ENCODE measurements around the gene GPR25.
"Not testable (repeated sequence)": the region's sequence is repeated elsewhere in the genome, so short reads cannot be mapped to it uniquely, and the experiment has no call there.

The GPR25 gene

GRCh38 chr1:200895801-200896530 lies 23.2 kb downstream of the GPR25 start:
- no peak for DNase-seq

DNA sequence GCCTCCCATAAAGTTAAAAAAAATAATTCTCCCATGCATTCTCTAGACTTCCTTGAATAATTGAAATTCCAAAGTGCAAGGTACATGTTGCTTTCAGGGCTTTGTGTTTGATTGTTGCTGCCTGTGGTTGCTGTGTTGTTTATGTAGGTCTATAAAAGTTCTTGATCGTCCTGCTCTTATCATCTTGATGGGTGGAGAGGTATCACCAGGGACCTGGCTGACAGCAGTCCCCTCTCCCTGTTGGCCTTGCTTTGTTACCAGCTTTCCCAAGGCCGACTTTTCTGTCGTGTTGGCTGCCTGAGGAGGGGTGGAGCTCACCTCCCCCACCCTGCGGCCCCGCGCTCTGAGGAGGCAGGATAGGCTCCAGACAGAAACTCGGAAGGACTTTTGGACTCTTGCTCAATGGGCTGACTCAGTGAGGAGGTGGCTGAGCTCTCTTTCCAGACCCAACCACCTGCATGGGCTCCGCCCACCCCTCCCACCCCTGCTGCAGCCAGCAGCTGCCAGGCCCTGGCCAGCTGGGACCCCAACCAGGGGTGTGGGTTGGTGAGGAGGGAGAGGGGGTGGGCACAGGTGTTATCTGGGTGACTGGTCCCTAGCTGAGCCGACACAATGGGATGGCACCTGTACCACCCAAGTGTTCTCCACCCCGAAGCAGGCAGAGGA lies 23.9 kb downstream of the GPR25 start:
- DNase-seq, result no peak

DNA sequence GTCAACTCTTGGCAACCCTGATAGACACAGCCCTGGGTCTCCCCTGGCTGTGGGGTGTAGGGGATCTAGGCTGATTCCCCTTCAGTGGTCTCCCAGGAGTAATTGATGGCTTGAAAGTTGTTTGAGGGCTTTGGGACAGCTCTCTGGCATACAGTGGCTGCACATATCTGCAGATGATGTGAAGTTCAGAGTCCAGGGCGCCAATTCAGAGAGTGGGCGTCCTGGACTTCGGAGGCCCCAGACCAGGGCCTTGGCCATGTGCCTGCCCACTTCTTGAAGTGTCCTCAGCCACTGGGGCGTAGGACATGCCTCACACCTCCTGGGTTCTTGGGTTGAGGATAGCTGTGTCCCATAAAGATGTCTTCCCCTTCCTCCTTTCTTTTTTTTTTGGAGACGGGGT lies 24.5 kb downstream of the GPR25 start:
- no peak for DNase-seq

DNA sequence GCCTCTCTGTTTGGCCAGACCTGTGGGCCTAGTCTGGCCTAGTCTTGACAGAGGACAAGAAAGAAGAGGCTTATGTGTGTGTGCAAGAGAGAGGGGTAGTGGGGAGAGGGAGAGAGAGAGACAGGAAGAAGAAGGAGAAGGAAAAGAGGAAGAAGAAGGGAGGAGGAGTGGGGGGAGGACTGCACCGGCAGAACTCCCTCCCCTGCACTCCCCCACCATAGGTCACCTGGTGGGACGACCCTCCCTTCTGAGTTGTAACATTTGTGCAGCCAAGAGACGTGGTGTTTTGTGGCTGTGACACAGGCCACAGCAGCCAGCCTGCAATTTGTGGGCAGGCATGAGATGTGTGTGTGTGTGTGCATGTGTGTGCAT lies 26.2 kb downstream of the GPR25 start:
- DNase-seq, result no peak

DNA sequence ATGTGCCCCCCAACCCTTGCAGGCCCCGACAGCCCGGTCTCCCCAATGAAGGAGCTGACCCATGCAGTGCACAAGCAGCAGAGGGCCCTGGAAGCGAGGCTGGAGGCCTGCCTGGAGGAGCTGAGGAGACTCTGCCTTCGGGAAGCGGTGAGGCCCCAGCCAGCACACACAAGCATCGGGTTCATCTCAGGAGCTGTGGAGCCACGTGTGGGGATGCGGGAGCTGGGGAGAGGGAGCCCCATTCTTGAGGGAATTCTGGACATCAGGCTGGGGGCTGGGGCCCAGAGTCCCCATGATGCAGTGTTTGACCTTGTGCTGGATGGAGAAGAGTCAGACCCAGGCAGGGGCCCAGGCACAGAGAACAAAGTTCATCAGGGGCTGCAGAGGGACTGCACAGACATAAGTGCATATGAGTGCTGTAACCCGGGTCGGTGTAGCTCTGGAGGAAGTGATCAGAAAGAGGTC lies 26.7 kb downstream of the GPR25 start:
- DNase-seq, result no peak

- DNase-seq, result no peak
Measured at GRCh38 chr1:200899954-200900867, 27.4 kb downstream of the GPR25 start.

DNA sequence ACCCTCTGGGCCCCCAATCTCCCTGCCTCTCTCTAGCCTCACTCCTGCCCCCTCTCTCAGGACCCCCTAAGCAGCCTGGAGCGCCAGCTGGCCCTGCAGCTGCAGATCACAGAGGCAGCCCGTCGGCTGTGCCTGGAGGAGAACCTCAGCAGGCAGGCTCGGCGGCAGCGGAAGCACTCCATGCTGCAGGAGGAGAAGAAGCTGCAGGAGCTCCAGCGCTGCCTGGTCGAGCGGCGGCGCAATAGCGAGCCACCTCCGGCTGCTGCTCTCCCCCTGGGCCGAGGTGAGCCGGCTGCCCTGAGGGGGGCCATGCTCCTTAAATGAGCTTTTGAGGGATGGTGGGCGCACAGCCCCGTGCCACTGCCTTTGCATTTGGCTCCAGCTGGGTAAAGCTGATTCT lies 28.1 kb downstream of the GPR25 start:
- no peak for DNase-seq

- no peak for DNase-seq
Measured at GRCh38 chr1:200901350-200901749, 28.6 kb downstream of the GPR25 start.

DNA sequence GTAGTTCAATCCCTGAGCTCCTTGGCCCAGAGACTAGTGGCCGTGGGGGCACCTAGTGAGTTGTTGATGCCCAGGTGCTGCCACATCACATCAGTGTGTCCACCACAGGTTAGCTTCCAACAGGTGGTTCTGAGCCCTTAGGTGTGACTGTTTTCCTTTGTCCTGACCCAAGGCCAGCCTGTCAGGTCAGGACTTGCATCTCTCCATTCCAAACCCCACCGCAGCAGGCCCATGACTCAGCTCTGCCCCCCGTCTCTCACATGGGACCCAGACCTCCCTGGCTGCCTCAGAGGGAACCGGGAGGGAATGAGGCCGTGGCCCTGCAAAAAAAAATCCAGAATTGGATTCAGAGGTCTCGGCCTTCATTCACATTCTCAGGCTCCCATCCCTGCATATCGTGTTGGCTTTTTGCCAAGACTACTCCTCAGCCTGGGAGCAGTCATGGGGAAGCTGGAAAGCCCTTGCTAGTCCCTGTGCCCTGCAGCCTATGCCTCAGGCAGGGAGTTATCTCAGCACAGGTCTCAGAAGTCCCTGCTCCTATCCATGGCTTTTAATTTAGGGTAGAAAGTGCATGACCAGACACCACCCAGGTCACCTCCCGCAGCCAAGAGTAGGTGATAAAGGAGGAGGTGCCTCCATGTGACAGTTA lies 29.1 kb downstream of the GPR25 start:
- no peak for DNase-seq

DNA sequence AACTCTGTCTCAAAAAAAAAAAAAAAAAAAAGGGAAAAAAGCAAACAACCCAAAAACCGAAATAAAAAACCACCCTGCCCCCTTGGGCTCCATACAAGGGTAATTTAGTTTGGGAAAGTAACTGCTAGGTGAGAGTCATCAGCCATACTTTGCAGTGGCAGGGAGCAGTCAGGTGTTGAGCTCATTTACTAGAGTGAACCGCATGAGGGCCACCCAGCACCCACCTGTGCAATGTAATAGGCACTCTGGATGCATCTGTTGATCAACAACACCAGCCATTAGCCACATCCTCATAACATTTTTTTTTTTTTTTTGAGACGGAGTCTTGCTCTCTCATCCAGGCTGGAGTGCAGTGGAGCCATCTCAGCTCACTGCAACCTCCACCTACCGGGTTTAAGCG lies 31.0 kb downstream of the GPR25 start:
- no peak for DNase-seq

DNA sequence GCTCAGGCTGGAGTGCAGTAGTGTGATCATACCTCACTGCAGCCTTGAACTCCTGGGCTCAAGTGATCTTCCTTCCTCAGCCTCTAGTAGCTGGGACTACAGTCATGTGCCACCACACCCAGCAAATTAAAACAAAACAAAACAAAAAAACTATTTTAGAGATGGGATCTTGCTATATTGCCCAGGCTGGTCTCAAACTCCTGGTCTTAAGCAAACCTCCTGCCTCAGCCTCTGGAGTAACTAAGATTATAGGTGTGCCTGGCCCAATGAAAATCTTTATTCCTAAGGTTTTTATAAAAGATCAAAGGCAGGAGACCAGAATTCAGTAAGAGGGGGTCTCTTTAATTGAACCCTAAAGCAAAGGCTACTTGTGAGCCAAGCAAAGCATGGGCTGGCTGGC lies 32.0 kb downstream of the GPR25 start:
- no peak for DNase-seq

GRCh38 chr1:200905411-200906052 lies 32.8 kb downstream of the GPR25 start:
- no peak for DNase-seq

GRCh38 chr1:200906491-200906890 lies 33.7 kb downstream of the GPR25 start:
- DNase-seq, result no peak

DNA sequence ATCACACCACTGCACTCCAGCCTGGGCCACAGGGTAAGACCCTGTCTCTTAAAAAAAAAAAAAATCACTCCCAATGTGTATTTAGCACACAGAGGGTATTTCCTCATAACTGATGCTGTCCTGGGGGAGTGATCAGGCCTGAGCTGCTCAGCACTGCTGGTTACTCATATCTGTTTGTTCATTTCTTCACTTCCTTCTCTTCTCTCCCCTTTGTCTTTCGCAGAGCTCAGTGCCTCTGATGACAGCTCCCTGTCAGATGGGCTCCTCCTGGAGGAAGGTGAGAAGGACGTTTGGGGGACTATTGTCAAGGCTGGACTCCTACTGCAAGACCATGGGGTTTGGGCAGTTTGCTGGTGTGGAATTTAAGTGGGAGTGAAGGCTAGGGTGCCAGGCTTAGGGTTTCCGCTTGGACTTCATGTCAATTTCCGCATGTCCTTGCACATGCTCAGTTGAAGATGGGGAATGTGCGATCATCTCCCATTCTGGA lies 34.9 kb downstream of the GPR25 start:
- no peak for DNase-seq

DNA sequence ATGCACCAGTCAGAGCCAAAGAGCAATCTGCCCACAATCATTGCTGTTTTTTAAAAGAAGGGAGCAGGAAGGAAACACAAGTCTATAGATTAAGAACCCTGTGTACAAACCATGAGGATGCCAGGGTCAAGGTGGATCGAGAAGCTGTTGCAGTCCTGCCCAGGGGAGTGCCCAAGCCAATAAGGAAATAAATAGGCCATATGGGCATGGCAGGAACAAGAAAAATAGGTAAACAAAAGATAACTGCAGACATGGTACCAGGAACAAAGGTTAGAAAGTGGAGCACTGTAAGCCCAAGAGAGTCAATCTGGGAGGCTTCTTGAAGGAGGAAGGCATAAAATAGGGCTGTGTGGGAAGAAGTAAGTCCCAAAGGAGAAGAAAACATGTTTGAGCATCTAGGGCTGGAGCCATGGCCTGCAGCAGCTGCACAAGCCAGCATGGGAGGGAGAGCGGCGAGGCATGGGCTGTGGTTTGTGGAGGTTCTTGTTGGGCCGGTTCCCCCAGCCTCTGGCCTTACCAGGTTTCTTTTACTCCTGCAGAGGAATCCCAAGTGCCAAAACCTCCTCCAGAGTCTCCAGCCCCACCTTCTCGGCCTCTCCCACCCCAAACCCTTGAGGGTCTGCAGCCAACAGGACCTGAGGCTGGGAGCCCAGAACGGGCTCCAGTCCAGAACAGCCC lies 35.5 kb downstream of the GPR25 start:
- no peak for DNase-seq

DNA sequence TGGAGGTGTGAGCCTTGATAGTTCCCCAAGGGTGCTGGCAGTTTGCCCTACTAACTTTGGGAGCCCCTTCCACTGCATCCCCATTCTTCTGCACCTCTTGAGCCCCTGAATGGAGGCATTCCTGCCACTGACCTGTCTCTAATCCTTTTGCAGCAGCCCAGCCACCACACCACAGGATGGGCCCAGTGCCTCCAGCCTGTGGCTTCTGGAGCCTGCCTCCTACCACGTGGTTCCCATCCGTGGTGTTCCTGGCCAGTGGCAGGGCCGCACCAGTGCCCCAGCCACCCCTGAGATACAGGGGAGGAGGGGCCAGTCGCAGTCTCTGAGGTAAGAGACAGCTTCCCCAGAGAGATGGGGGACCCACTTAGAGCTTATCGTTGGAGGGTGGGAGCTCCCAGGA lies 36.3 kb downstream of the GPR25 start:
- DNase-seq, result no peak

DNA sequence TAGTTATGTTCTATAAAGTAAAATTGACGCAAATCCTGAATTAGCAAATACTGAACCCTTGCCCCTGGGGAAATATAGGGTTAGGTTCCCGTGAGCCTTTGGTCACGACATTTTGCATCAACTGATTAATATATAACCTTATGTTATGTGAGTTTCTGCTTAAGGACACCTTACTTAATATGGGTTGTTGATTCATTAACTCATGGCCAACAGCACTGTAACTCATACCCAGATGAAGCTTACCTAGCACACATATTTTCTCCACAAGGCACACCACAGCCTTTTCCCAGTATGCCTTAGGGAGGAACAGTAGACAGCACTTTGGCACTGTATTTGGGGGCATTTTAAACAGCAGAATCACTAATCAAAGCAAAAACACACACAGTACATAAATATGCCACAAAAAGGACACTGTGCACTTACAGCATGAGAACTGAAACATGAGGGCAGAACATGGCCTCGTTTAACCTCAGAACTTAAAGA lies 37.0 kb downstream of the GPR25 start:
- no peak for DNase-seq

DNA sequence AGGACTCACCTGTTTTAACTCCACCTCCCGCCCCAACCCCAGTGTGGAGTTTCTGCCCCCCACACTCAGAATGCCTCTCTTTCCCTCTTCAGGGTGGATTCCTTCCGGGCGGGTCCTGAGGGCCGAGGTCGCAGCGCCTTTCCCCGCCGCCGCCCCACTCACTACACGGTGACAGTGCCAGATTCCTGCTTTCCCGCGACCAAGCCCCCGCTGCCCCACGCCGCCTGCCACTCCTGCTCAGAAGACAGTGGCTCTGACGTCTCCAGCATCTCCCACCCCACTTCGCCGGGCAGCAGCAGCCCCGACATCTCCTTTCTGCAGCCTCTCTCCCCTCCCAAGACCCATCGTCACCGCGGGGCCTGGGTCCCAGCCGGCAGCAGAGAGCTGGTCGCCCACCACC lies 38.6 kb downstream of the GPR25 start:
- no peak for DNase-seq

GRCh38 chr1:200911936-200912335 lies 39.2 kb downstream of the GPR25 start:
- not testable (repeated sequence) for DNase-seq

DNA sequence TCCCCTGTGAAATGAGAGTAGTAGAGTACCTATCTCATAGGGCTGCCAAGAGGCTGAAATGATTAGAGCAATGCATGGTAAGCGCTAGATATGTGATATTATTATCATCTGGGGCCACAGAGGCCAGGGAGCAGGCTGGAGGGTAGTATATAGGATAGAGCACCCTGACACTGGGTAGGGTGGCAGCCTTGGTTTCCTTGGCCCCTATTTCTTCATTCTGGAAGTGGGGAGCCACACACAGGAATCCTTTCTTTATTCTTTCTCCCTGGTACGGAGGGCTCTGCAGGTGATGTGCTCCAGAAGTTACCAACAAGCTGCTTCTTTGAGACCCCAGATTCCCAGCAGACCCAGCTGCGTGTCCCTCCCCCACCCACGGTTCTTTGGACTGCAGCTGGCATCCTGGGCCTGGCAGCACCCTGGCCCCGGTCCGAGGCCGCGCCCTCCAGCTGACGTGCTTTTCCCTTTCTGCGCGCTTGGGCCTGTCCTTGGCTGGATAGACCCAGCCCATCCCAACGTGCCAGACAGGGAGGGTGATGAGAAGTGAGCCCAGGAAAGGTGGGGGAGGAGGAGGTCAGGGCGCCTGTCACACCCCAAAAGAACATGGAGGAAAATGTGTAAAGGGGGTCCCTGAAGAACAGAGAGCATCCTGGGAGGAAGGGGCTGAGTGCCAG lies 40.1 kb downstream of the GPR25 start:
- no peak for DNase-seq

- no peak for DNase-seq
Measured at GRCh38 chr1:200916152-200916551, 43.4 kb downstream of the GPR25 start.

Measured in NCI-H187 (cell line).